Esophagus muscularis mucosa (tissue), 4 donors: ENCODE measurements around the gene STAMBPL1. TPM values are rescaled to one million over a fixed set of nuclear protein-coding genes. Genes with fewer than 3 reads are reported as not detected.

ENCODE experiments used
- DNase-seq: peaks from one replicate; pipeline ENCODE4 v3.0.0-alpha.2; 2017; ENCODE audit errors: extremely low spot score
- H3K27ac ChIP-seq, 4 donors: fragments of 200-600 bp; sonication (generic); replicated peaks in 1 of 4; 1 replicate in 3 of 4; 2 replicates in 1 of 4; pipeline ENCODE4 v1.5.1; 2016 to 2019; ENCODE audit warnings: mild to moderate bottlenecking in 1 of 4
- H3K27me3 ChIP-seq, 4 donors: fragments of 200-600 bp; sonication (generic); one replicate each; pipeline versions ENCODE4 v1.5.1 to v1.6.0; 2016 to 2019
- H3K36me3 ChIP-seq, 4 donors: fragments of 200-600 bp; sonication (generic); one replicate each; pipeline ENCODE4 v1.5.1; 2016 to 2019
- H3K4me1 ChIP-seq, 4 donors: fragments of 200-600 bp; sonication (generic); one replicate each; pipeline ENCODE4 v1.5.1; 2016 to 2019
- H3K4me3 ChIP-seq, 4 donors: fragments of 200-600 bp; sonication (generic); 1 replicate in 2 of 4; 2 replicates in 2 of 4; pipeline ENCODE4 v1.5.1; 2016 to 2019; ENCODE audit warnings: mild to moderate bottlenecking in 4 of 4, moderate library complexity in 1 of 4
- H3K9me3 ChIP-seq, 4 donors: fragments of 200-600 bp; sonication (generic); 1 replicate in 3 of 4; 2 replicates in 1 of 4; pipeline ENCODE4 v1.5.1; 2016 to 2019
- CTCF ChIP-seq, 3 experiments: fragments of 200-600 bp in 2 of 3; fragments of 450-650 bp in 1 of 3; sonication (generic) in 2 of 3; IDR thresholded peaks; one replicate each; pipeline ENCODE4 v1.5.1; 2017 to 2019; ENCODE audit warnings: antibody characterized with exemption in 3 of 3, mild to moderate bottlenecking in 2 of 3, moderate library complexity in 1 of 3
- EP300 ChIP-seq: sonication (generic); formaldehyde crosslinking; IDR thresholded peaks from one replicate; pipeline ENCODE4 v1.6.1; 2017; ENCODE audit warnings: antibody characterized with exemption
- POLR2A ChIP-seq: fragments of 450-650 bp; IDR thresholded peaks from one replicate; pipeline ENCODE4 v1.6.1; 2017; ENCODE audit warnings: antibody characterized with exemption, moderate library complexity, mild to moderate bottlenecking, low read depth
- POLR2AphosphoS5 ChIP-seq, 2 donors: sonication (generic); formaldehyde crosslinking; IDR thresholded peaks; one replicate each; pipeline ENCODE4 v1.6.1; 2017; ENCODE audit warnings: antibody characterized with exemption in 2 of 2
- WGBS: methylation state at CpG from one replicate; pipeline ENCODE4 v1.1.5; 2018; 5-methylcytosine and 5-hydroxymethylcytosine counted together
- intact Hi-C: fragments of 100-400 bp; cut with DNase I; formaldehyde crosslinking; loops from one replicate; pipeline ENCODE4 v1.15.1; 2023
- total RNA-seq, 4 donors: library from RNA; depleted of rRNA; stranded (reverse); fragments of >200 nt; gene quantifications; one replicate each; pipeline versions ENCODE4 v1.1.0 to v1.2.1, GENCODE V29; 2016

Gene STAMBPL1
- total RNA-seq, 4 donors from 2014 or later, result 8.6 to 27.4 (median 14.7) TPM

GRCh38 chr10:88911116-88911515 lies 31.1 kb downstream of the STAMBPL1 start:
- no peaks in the 10 kb centered on the region for H3K27me3 ChIP-seq
- H3K9me3 ChIP-seq, result no peaks in the 10 kb centered on the region
- H3K27ac ChIP-seq, result no peak overlapping the region
- WGBS, result 80% methylated on average over 1 of the region's 1 CpG
- H3K4me1 ChIP-seq, result peaks cover 0 to 9% (median 7%) of the 10 kb centered on the region in 4 donors
- intact Hi-C loops, result no loop called here
- no peak for DNase-seq
- peaks cover 0 to 10% (median 0%) of the 10 kb centered on the region in 4 donors for H3K36me3 ChIP-seq
- TF ChIP-seq EP300, result no peak
- TF ChIP-seq POLR2AphosphoS5 (IDR thresholded peaks at IDR 0.05), result no peak
- TF ChIP-seq CTCF (IDR thresholded peaks at IDR 0.05), result no peak
- TF ChIP-seq POLR2A, result no peak
- no peak overlapping the region for H3K4me3 ChIP-seq

- DNase-seq, result no peak
- Histone ChIP-seq H3K36me3 (peaks cover 0 to 3% (median 0%) of the 10 kb centered on the region in 4 donors), H3K4me3 (no peak overlapping the region), H3K27ac (no peak overlapping the region), H3K9me3 (no peaks in the 10 kb centered on the region), H3K4me1 (peaks cover 0 to 9% (median 7%) of the 10 kb centered on the region in 4 donors), H3K27me3 (no peaks in the 10 kb centered on the region)
- no peak for TF ChIP-seq POLR2A
- TF ChIP-seq CTCF (IDR thresholded peaks at IDR 0.05), result no peak
- TF ChIP-seq EP300, result no peak
- TF ChIP-seq POLR2AphosphoS5 (IDR thresholded peaks at IDR 0.05), result no peak
- 98% methylated on average over 3 of the region's 3 CpGs for WGBS
- intact Hi-C loops, result no loop called here
These were observed 31.8 kb downstream of the STAMBPL1 start for GRCh38 chr10:88911851-88912250.

- Histone ChIP-seq H3K4me1 (peaks cover 0 to 9% (median 7%) of the 10 kb centered on the region in 4 donors), H3K27me3 (no peaks in the 10 kb centered on the region), H3K4me3 (no peak overlapping the region), H3K9me3 (no peaks in the 10 kb centered on the region), H3K27ac (peak overlapping the region; percentile 39 to 64 (median 56)), H3K36me3 (no peaks in the 10 kb centered on the region)
- no peak for DNase-seq
- TF ChIP-seq CTCF (IDR thresholded peaks at IDR 0.05) (no peak), POLR2A (no peak), EP300 (no peak), POLR2AphosphoS5 (IDR thresholded peaks at IDR 0.05) (peak; percentile 12 to 36)
- 65% methylated on average over 9 of the region's 9 CpGs for WGBS
- intact Hi-C loops, result no loop called here
These were observed 33.1 kb downstream of the STAMBPL1 start for GRCh38 chr10:88913127-88913526.

- Histone ChIP-seq H3K4me1 (peaks cover 0 to 9% (median 7%) of the 10 kb centered on the region in 4 donors), H3K27ac (peak overlapping the region in 3 of 4 donors; percentile 51 to 64 (median 61)), H3K9me3 (no peaks in the 10 kb centered on the region), H3K4me3 (no peak overlapping the region), H3K27me3 (no peaks in the 10 kb centered on the region), H3K36me3 (no peaks in the 10 kb centered on the region)
- TF ChIP-seq CTCF (IDR thresholded peaks at IDR 0.05) (no peak), POLR2AphosphoS5 (IDR thresholded peaks at IDR 0.05) (no peak), POLR2A (no peak), EP300 (no peak)
- 40% methylated on average over 5 of the region's 5 CpGs for WGBS
- intact Hi-C loops, result no loop called here
- no peak for DNase-seq
These were observed 33.7 kb downstream of the STAMBPL1 start for GRCh38 chr10:88913788-88914187.

- peaks cover 0 to 28% (median 24%) of the 10 kb centered on the region in 4 donors for H3K4me1 ChIP-seq
- WGBS, result 82% methylated on average over 2 of the region's 2 CpGs
- no peaks in the 10 kb centered on the region for H3K27me3 ChIP-seq
- intact Hi-C loops, result no loop called here
- H3K9me3 ChIP-seq, result no peaks in the 10 kb centered on the region
- H3K27ac ChIP-seq, result no peak overlapping the region
- TF ChIP-seq POLR2A, result no peak
- TF ChIP-seq POLR2AphosphoS5 (IDR thresholded peaks at IDR 0.05), result no peak
- no peak overlapping the region for H3K4me3 ChIP-seq
- no peaks in the 10 kb centered on the region for H3K36me3 ChIP-seq
- no peak for DNase-seq
These were observed 35.7 kb downstream of the STAMBPL1 start for GRCh38 chr10:88915781-88916180.
